NCI-H526 treated with DMSO at 0.1 percent for 48 hours (cell line): Measurements from ENCODE around the gene KCNC4.

ENCODE experiments used
- DNase-seq: peaks from one replicate; lab custom pipeline; 2025; lab: John Stamatoyannopoulos, UW

KCNC4 gene

GRCh38 chr1:110254604-110255391 is 44.7 kb downstream of the KCNC4 start:
- DNase-seq, result no peak

GRCh38 chr1:110255392-110255787 is 45.3 kb downstream of the KCNC4 start:
- no peak for DNase-seq

GRCh38 chr1:110258734-110259133 is 48.6 kb downstream of the KCNC4 start:
- no peak for DNase-seq

GRCh38 chr1:110259770-110260169 is 49.7 kb downstream of the KCNC4 start:
- DNase-seq, result no peak
